B cell (primary cell): ENCODE data around the gene TUBE1. TPM values are rescaled to one million over a fixed set of nuclear protein-coding genes. Genes with fewer than 3 reads are reported as not detected.

ENCODE experiments used
- ATAC-seq: fragments of 200-7000 bp; cut with Tn5 transposase; one replicate; pipeline ENCODE4 v1.10.0; 2021; ENCODE audit warnings: low read depth, mild to moderate bottlenecking, moderate number of reproducible peaks, moderate library complexity
- CTCF ChIA-PET: fragments of 350-600 bp; sonication (Branson Sonifier 250); formaldehyde crosslinking; loops from one replicate; lab custom pipeline; 2021; ENCODE audit warnings: antibody characterized with exemption, inconsistent platforms; lab: Charles Lee
- POLR2A ChIA-PET: fragments of 350-600 bp; sonication (Branson Sonifier 250); formaldehyde crosslinking; loops from one replicate; lab custom pipeline; 2021; ENCODE audit warnings: antibody characterized with exemption; lab: Charles Lee
- DNase-seq: peaks from one replicate; pipeline ENCODE4 v3.0.0; 2013
- H2AFZ ChIP-seq: 2 replicates; pipeline ENCODE4 v1.6.1; 2012; ENCODE audit warnings: mild to moderate bottlenecking, low read depth, low read length; ENCODE audit not compliant: insufficient read depth, poor library complexity, severe bottlenecking
- H3K27ac ChIP-seq, 2 donors: 1 replicate in 1 of 2; 2 replicates in 1 of 2; pipeline ENCODE4 v1.5.1; 2012 to 2013; ENCODE audit warnings: low read length in 2 of 2, mild to moderate bottlenecking in 2 of 2, moderate library complexity in 1 of 2
- H3K27me3 ChIP-seq, 4 experiments: fragments of 200-600 bp in 1 of 4; sonication (generic) in 1 of 4; replicated peaks in 1 of 4; 1 replicate in 2 of 4; 2 replicates in 2 of 4; pipeline versions ENCODE4 v1.6.1 to v1.7.0; 2013 to 2016; ENCODE audit warnings: low read length in 3 of 4, mild to moderate bottlenecking in 2 of 4, mixed read lengths in 1 of 4, moderate library complexity in 1 of 4; ENCODE audit not compliant: insufficient read depth in 4 of 4, control insufficient read depth in 3 of 4; ENCODE audit errors: control extremely low read depth in 1 of 4
- H3K36me3 ChIP-seq, 2 experiments: replicated peaks in 1 of 2; 1 replicate in 1 of 2; 2 replicates in 1 of 2; pipeline versions ENCODE4 v1.6.1 to v1.7.1; 2013; ENCODE audit warnings: low read length in 1 of 2; ENCODE audit not compliant: insufficient read depth in 2 of 2, control insufficient read depth in 1 of 2; ENCODE audit errors: control extremely low read depth in 1 of 2, extremely low read depth in 1 of 2
- H3K4me1 ChIP-seq, 2 donors: fragments of 200-600 bp in 1 of 2; sonication (generic) in 1 of 2; 1 replicate in 1 of 2; 2 replicates in 1 of 2; pipeline versions ENCODE4 v1.5.1 to v1.6.1; 2013 to 2017; ENCODE audit warnings: low read length in 2 of 2; ENCODE audit not compliant: control insufficient read depth in 2 of 2, insufficient read depth in 2 of 2
- H3K4me2 ChIP-seq: replicated peaks from 2 replicates; pipeline ENCODE3; 2012; ENCODE audit warnings: mild to moderate bottlenecking, low read depth, low read length; ENCODE audit not compliant: poor library complexity, severe bottlenecking
- H3K4me3 ChIP-seq, 5 experiments: fragments of 200-600 bp in 1 of 5; sonication (generic) in 1 of 5; 1 replicate in 3 of 5; 2 replicates in 2 of 5; pipeline versions ENCODE4 v1.5.1 to v1.7.0; 2011 to 2016; ENCODE audit warnings: low read length in 4 of 5, mild to moderate bottlenecking in 4 of 5, low read depth in 2 of 5, control low read depth in 1 of 5, moderate library complexity in 1 of 5; ENCODE audit not compliant: insufficient read depth in 1 of 5; ENCODE audit errors: control extremely low read depth in 1 of 5, extremely low read depth in 1 of 5
- H3K79me2 ChIP-seq: fragments of 200-600 bp; sonication (generic); one replicate; pipeline ENCODE4 v1.6.0; 2016; ENCODE audit warnings: low read length; ENCODE audit not compliant: control insufficient read depth, insufficient read depth
- H3K9ac ChIP-seq: fragments of 200-600 bp; sonication (generic); 2 replicates; pipeline ENCODE4 v1.6.1; 2017; ENCODE audit warnings: mild to moderate bottlenecking, low read length, moderate library complexity
- H3K9me3 ChIP-seq, 3 donors: one replicate each; pipeline versions ENCODE4 v1.6.1 to v1.7.1; 2013; ENCODE audit warnings: low read length in 2 of 3; ENCODE audit not compliant: control insufficient read depth in 2 of 3, insufficient read depth in 1 of 3; ENCODE audit errors: control extremely low read depth in 1 of 3
- H4K20me1 ChIP-seq: 2 replicates; pipeline ENCODE4 v1.6.0; 2012; ENCODE audit warnings: mild to moderate bottlenecking, low read length; ENCODE audit not compliant: insufficient read depth, control insufficient read depth, poor library complexity, severe bottlenecking
- H3K27ac Mint-ChIP-seq: one replicate; pipeline ENCODE4 v1.8.0; 2021; ENCODE audit warnings: mixed read lengths
- H3K27me3 Mint-ChIP-seq: one replicate; pipeline ENCODE4 v1.8.0; 2021; ENCODE audit warnings: mixed read lengths
- H3K4me1 Mint-ChIP-seq: one replicate; pipeline ENCODE4 v1.8.0; 2021; ENCODE audit warnings: mixed read lengths
- H3K4me3 Mint-ChIP-seq: one replicate; pipeline ENCODE4 v1.8.0; 2021; ENCODE audit warnings: mixed read lengths
- H3K9me3 Mint-ChIP-seq: one replicate; pipeline ENCODE4 v1.8.0; 2022; ENCODE audit warnings: mixed read lengths; ENCODE audit not compliant: insufficient read depth
- CTCF ChIP-seq: fragments of 200-600 bp; IDR thresholded peaks from one replicate; pipeline ENCODE4 v1.8.0; 2022; ENCODE audit warnings: antibody characterized with exemption, mild to moderate bottlenecking
- EZH2 ChIP-seq: IDR thresholded peaks from 2 replicates; pipeline ENCODE4 v1.6.1; 2012; ENCODE audit warnings: borderline replicate concordance, low read depth, mild to moderate bottlenecking, moderate library complexity, low read length; ENCODE audit not compliant: insufficient read depth, poor library complexity, severe bottlenecking
- WGBS: methylation state at CpG from one replicate; pipeline ENCODE4 v1.1.5; 2013; ENCODE audit warnings: missing lambda C conversion rate; ENCODE audit not compliant: insufficient coverage; 5-methylcytosine and 5-hydroxymethylcytosine counted together
- intact Hi-C: fragments of 100-400 bp; cut with micrococcal nuclease; formaldehyde crosslinking; loops from one replicate; pipeline ENCODE4 v1.10.0; 2022
- polyA plus RNA-seq: library from polyadenylated mRNA; depleted of rRNA; stranded (reverse); fragments of >200 nt; gene quantifications from 2 replicates; pipeline ENCODE4 v1.2.3, GENCODE V29; 2012
- total RNA-seq, 2 donors: library from RNA; stranded (reverse); fragments of 120-200 nt in 1 of 2; gene quantifications; 1 replicate in 1 of 2; 2 replicates in 1 of 2; pipeline versions ENCODE4 v1.2.3 to v1.2.4, GENCODE V29; 2013 to 2022

TUBE1 gene
- total and polyA plus RNA-seq, 2 donors (not counting 1 experiment from before 2014, with no cell fraction given): 14.3 to 24.5 TPM

GRCh38 chr6:112050429-112050828 is 36.9 kb downstream of the TUBE1 start:
- CTCF ChIA-PET: interaction anchor here (0.7 to 1.7 kb wide), 5 partner anchors 10 to 341 kb away, joined by 3 to 7 read pairs (median 3); no protein-coding TSS in a partner anchor

GRCh38 chr6:112049996-112050395 is 37.3 kb downstream of the TUBE1 start:
- TF ChIP-seq CTCF: no peak
- no peak for TF ChIP-seq EZH2
- H3K27ac ChIP-seq: no peak overlapping the region
- DNase-seq (no peak), ATAC-seq (no peak)
- H3K4me2 ChIP-seq: no peak overlapping the region
- H3K4me1 ChIP-seq: no peaks in the 10 kb centered on the region
- H3K9ac ChIP-seq: no peak overlapping the region
- H4K20me1 ChIP-seq: no peaks in the 10 kb centered on the region
- H3K36me3 ChIP-seq: no peaks in the 10 kb centered on the region
- H3K9me3 ChIP-seq: no peaks in the 10 kb centered on the region
- H2AFZ ChIP-seq: no peak overlapping the region
- no peak overlapping the region for H3K4me3 ChIP-seq
- Mint-ChIP-seq H3K9me3 (no peaks in the 10 kb centered on the region), H3K27me3 (peaks cover 5% of the 10 kb centered on the region), H3K4me3 (no peak overlapping the region), H3K27ac (no peak overlapping the region), H3K4me1 (no peaks in the 10 kb centered on the region)
- WGBS: 94% methylated on average over 2 of the region's 7 CpGs
- H3K27me3 ChIP-seq: peaks cover 0 to under 1% (median 0%) of the 10 kb centered on the region in 4 experiments
- CTCF ChIA-PET: interaction anchor here (0.7 to 1.7 kb wide), 5 partner anchors 9 to 341 kb away, joined by 3 to 7 read pairs (median 3); no protein-coding TSS in a partner anchor
- POLR2A ChIA-PET: no interaction called here
- intact Hi-C loops: no loop called here
- no peaks in the 10 kb centered on the region for H3K79me2 ChIP-seq

More at GRCh38 chr6:112050429-112050828, 36.9 kb downstream of the TUBE1 start:
- Mint-ChIP-seq H3K27ac (no peak overlapping the region), H3K4me3 (no peak overlapping the region), H3K27me3 (peaks cover 7% of the 10 kb centered on the region), H3K9me3 (no peaks in the 10 kb centered on the region), H3K4me1 (no peaks in the 10 kb centered on the region)
- POLR2A ChIA-PET: no interaction called here
- TF ChIP-seq EZH2: no peak
- TF ChIP-seq CTCF: no peak
- DNase-seq: no peak
- WGBS: 100% methylated on average over 2 of the region's 5 CpGs
- Histone ChIP-seq H3K9me3 (no peaks in the 10 kb centered on the region), H3K79me2 (no peaks in the 10 kb centered on the region), H3K4me2 (no peak overlapping the region), H2AFZ (no peak overlapping the region), H3K9ac (no peak overlapping the region), H3K36me3 (no peaks in the 10 kb centered on the region), H3K4me3 (no peak overlapping the region), H3K27me3 (peaks cover 0 to 3% (median 0%) of the 10 kb centered on the region in 4 experiments), H4K20me1 (no peaks in the 10 kb centered on the region), H3K4me1 (no peaks in the 10 kb centered on the region), H3K27ac (no peak overlapping the region)
- intact Hi-C loops: no loop called here
- no peak for ATAC-seq
